IPS-11a (cell line): ENCODE measurements around the gene GDPD3.

Experiments
- H3K4me3 ChIP-seq: one replicate; pipeline ENCODE4 v1.5.1; 2013; ENCODE audit warnings: low read depth, low read length, control low read depth

The GDPD3 gene, protein sequence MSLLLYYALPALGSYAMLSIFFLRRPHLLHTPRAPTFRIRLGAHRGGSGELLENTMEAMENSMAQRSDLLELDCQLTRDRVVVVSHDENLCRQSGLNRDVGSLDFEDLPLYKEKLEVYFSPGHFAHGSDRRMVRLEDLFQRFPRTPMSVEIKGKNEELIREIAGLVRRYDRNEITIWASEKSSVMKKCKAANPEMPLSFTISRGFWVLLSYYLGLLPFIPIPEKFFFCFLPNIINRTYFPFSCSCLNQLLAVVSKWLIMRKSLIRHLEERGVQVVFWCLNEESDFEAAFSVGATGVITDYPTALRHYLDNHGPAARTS

DNA sequence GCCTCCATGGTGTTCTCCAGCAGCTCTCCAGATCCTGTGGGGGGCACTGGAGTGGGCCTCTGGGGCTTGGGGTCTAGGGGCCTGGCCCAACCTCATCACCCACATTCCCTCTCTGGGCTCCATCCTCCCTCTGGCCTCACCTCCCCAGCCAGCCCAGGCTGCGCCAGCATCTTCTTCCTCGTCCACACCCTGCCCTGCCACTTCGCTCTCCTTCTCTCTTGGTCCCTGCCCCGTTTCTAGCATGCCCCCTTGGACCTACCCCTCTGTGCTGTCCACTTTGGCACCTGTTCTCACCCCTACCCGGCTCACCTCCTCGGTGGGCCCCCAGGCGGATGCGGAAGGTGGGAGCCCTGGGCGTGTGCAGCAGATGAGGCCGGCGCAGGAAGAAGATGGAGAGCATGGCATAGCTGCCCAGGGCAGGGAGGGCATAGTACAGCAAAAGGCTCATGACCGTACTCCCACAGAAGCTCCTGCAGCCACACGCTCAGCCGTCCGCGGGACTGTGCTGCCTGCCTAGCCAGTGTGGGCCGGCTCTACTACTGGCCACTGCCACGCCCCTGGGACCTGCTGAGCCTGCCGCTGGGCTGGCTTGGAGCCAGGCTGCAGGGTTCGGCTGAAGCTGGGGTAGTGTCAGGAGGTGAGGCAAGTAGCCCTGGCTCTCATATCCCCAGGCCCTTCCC, at the start of gene GDPD3:
Gene GDPD3 (minus strand): TSS at position 507 of the 680 bp plus-strand sequence. CDS start 59 bp downstream, at position 448.
- H3K4me3 ChIP-seq = no peak within 1 kb of the TSS

DNA sequence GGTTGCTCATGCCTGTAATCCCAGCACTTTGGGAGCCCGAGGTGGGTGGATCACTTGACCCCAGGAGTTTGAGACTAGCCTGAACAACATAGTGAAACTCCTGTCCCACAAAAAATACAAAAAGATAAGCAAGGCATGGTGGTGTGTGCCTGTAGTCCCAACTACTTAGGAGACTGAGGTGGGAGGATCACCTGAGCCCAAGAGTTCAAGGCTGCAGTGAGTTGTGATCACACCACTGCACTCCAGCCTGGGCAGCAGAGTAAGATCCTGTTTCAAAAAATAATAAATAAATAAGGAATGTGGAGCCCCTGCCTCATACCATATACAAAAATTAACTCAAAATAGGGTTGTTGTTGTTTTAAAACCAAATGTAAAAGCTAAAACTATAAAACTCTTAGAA, 43.9 kb upstream of the GDPD3 start:
- H3K4me3 ChIP-seq = no peak overlapping the region

DNA sequence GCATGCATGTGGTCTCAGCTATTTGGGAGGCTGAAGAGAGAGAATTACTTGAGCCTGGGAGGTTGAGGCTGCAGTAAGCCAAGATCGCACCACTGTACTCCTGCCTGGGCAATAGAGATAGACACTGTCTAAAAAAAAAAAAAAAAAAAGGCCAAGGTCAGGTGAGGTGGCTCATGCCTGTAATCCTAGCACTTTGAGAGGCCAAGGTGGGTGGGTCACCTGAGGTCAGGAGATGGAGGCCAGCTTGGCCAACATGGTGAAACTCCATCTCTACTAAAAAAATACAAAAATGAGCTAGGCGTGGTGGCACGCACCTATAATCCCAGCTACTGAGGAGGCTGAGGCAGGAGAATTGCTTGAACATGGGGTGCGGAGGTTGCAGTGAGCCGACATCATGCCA, 41.9 kb upstream of the GDPD3 start:
- no peak overlapping the region for H3K4me3 ChIP-seq

DNA sequence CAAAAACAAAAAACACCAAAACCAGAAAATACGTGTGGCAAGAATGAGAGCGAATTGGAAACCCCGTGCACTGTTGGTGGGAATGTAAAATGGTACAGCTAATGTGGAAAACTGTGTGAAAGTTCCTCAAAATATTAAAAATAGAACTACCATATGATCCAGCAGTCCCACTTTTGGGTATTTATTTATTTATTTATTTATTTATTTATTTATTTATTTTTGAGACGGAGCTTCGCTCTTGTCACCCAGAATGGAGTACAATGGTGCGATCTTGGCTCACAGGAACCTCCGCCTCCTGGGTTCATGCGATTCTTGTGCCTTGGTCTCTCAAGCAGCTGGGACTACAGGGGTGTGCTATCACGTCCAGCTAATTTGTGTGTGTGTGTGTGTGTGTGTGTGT, 39.2 kb upstream of the GDPD3 start:
- H3K4me3 ChIP-seq = no peak overlapping the region

DNA sequence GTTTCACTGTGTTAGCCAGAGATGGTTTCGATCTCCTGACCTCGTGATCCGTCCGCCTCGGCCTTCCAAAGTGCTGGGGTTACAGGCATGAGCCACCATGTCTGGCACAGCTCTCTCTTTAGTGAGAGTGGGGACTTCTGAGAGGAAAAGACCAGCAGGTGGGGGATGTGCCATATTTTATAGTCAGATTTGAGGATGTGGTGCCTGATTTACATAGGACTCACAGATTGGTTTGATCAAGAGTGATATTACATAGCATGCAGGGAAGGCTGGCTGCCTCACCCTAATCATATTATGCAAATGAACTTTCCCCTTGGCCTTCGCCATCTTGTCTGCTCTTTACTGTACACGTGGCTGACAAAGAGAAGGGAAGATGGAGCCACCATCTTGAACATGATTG, 37.8 kb upstream of the GDPD3 start:
- no peak overlapping the region for H3K4me3 ChIP-seq

DNA sequence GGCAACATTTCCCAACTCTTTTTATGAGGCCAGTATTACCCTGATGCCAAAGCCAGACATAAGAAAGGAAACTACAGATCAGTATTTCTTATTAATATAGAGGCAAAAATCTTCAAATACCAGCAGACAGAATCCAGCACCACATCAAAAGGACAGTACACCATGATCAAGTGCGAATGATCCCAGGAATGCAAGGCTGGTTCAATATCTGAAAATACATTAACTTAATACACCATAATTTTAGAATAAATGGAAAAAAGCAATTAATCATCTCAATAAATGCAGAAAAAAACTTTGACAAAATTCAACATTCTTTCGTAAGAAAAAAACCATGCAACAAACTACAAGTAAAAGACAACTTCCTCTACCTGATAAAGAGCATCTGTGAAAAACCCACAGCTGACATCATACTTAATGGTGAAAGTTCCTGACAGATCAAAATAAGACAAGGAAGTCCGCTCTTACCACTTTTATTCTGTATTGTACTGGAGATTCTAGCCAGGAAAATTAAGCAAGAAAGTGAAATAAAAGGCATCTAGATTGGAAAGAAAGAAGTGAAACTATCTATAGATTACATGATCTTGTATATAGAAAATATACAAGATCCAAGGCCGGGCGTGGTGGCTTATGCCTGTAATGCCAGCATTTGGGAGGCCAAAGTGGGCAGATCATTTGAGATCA, 36.1 kb upstream of the GDPD3 start:
- no peak overlapping the region for H3K4me3 ChIP-seq

DNA sequence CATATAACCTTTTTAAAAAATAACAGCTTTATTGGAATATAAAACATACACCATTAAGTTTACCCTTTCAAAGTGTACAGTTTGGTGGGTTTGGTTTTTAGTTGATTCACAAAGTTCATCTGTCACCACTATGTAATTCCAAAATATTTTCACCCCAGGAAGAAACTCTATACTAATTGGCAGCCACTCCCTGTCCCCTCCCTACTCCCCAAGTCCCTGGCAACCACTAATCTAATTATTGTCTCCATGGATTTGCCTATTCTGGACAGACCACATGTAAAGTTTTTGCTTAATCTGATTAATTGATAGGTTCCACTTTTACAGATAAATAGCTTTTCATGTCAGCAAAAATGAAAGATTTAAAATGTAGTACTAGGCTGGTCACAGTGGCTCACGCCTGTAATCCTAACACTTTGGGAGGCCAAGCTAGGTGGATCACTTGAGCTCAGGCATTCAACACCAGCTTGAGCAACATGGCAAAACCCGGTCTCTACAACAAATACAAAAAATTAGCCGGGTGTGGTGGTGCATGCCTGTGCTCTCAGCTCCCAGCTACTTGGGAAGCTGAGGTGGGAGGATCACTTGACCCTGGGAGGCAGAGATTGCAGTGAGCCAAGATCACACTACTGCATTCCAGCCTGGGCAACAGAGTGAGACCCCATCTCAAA, 34.6 kb upstream of the GDPD3 start:
- H3K4me3 ChIP-seq = no peak overlapping the region

DNA sequence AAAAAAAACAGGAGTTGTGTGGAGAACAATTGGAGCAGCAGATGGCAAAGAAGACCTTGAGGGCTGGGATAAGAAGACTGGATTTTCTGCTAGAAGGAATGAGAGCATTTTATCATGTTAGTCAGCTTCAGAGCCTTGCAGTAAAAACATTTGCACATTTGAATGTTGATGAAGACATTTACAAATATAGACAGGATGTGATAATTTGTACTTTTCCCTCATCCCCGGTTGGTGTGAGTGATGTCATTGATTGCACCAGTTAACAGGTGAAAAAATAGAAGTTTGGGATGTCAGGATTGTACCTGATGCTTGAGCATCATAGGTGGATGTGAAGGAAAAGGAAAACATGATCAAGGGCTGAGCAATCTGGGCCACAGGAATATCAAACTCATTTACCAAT, 32.3 kb upstream of the GDPD3 start:
- H3K4me3 ChIP-seq = no peak overlapping the region

DNA sequence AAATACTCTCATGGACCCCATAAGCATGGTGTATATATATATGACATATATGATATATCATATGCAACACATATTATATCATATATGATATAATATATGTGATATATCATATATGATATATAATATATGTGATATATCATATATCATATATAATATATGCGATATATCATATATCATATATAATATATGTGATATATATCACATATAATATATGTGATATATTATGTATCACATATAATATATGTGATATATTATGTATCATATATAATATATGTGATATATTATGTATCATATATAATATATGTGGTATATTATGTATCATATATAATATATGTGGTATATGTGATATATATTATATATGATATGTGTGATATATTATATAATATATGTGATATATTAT, 31.6 kb upstream of the GDPD3 start:
- H3K4me3 ChIP-seq = no peak overlapping the region

DNA sequence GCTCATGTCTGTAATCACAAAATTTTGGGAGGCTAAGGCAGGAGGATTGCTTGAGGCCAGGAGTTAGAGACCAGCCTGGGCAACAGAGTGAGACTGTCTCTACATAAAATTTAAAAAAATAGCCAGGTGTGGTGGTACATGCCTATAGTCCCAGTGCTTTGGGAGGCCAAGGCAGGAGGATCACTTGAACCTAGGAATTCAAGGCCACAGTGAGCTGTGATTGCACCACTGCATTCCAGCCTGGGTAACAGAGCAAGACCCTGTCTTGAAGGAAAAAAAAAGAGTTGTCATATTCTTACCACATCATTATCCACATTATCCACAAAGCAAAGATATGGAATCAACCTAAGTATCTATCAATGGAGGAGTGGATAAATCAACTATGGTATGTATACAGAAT, 30.7 kb upstream of the GDPD3 start:
- H3K4me3 ChIP-seq = no peak overlapping the region

DNA sequence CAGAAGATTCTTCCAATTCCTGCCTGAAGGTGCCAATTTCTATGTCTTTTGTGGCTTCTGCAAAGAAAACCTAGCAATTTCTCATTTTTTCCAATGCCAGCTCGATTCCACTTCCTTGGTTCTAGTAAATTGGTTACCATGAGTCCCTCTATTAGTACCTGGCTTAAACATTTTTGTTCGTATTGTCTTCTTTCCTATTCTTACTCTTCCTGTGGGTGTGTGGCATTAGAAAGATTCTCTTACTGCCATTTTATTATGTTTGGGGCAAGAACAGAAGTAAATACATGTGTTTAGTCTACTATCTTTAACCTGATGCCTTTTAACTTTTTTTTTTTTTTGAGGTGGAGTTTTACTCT, 30.0 kb upstream of the GDPD3 start:
- no peak overlapping the region for H3K4me3 ChIP-seq

DNA sequence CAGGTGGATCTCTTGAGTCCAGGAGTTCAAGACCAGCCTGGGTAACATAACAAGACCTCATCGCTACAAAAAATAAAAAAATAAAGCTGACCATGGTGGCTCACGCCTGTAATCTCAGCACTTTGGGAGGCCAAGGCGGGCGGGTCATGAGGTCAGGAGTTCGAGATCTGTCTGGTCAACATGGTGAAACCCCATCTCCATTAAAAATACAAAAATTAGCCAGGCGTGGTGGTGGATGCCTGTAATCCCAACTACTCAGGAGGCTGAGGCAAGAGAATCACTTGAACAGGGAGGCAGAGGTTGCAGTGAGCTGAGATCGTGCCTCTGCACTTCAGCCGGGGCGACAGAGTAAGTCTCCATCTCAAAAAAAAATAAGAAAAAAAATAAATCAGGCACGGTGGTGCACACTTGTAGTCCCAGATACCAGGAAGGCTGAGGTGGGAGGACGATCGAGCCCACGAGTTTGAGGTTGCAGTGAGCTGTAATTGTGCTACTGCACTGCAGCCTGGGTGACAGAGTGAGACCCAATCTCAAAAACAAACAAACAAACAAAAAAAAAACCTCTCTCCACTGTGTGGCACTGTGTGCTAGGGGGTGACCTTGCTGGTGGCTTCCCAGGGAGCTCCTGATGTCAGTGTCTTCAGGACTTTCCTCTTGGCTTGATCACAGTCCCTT, 29.5 kb upstream of the GDPD3 start:
- H3K4me3 ChIP-seq = no peak overlapping the region

DNA sequence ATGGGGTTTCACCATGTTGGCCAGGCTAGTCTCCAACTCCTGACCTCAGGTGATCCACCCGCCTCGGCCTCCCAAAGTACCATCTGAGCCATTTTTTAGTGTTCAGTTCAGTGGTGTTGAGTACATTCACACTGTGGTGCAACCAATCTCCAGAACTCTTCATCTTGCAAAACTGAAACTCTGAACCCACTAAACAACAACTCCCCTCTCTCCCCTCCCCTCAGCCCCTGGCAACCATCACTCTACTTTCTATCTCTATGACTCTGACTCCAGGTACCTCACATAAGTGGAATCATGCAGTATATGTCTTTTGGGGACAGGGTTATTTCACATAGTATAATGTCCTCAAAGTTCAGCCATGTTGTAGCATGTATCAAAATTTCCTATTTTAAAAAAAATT, 28.4 kb upstream of the GDPD3 start:
- H3K4me3 ChIP-seq = no peak overlapping the region

DNA sequence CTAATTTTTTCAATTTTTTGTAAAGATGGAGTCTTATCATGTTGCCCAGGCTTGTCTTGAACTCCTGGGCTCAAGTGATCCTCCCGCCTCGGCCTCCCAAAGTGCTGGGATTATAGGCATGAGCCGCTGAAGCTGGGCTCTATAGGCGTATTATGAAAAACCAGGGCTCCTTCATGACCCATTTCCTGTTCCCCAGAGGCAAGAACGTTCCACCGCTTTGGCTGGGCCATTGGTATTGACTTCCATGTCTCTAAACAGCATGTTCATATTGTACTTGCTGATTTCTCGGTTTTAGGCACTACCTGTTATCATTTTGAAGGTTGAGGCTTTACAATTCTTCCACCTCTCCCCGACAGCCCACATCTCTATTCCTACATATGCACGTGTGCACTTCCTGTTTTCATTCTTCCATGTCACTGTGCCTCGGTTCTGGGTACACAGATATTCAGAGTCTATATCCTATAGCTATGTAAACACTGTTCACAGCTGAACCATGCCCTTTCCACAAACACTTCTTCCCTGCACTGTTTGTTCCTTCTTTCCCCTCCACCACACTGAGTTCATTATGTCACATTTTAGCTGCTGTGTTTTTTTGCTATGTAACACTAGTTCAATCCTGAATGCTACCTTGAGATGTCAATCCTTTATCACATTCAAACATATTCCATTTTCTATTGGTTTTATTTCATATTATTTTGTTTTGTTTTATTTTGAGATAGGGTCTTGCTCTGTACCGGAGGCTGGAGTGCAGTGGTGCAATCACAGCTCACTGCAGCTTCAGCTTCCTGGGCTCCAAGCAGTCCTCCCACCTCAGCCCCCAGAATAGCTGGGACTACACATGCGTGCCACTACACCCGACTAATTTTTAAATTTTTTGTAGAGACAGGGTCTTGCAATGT, 26.5 kb upstream of the GDPD3 start:
- no peak overlapping the region for H3K4me3 ChIP-seq

DNA sequence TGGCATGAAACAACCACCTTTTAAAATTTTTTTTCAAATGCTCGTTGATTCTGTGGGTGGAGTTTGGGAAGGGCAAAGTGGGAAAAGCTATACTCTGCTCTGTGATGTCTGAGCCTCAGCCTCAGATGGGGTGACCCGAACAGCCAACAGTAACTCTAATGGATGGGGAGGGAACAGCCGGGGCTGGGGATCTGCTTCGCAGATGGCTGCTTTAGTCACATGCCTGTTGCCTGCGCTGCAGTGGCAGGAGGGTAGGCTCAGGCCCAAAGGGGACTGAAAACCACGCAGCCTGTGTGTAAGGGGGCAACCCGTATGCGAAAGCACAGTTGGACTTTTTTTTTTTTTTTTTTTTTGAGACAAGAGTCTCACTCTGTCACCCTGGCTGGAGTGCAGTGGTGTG, 24.6 kb upstream of the GDPD3 start:
- no peak overlapping the region for H3K4me3 ChIP-seq

DNA sequence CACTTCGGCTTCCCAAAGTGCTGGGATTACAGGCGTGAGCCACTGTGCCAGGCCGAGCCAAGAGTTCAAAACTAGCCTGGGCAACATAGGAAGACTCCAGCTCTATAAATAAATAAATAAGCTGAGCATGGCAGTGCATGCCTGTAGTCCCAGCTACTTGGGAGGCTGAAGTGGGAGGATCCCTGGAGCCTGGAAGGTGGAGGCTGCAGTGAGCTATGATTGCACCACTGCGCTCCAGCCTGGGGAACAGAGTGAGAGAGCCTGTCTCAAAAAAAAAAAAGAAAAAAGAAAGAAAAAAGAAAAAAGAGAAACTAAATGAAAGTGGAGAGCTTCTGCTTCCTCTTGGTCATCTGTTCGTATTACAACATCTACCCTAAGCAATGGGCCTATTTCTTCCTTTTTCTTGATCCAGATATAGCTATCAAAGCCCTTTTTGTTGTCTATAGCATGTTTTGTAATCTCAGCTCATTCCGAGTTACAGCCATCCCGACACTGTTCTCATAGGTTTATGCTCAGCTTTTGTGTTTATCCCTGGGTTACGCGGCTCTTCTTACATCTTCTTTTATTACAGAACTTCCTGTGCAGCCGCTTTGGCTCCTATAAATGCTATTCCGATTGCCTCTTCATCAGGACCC, 23.8 kb upstream of the GDPD3 start:
- H3K4me3 ChIP-seq = no peak overlapping the region

DNA sequence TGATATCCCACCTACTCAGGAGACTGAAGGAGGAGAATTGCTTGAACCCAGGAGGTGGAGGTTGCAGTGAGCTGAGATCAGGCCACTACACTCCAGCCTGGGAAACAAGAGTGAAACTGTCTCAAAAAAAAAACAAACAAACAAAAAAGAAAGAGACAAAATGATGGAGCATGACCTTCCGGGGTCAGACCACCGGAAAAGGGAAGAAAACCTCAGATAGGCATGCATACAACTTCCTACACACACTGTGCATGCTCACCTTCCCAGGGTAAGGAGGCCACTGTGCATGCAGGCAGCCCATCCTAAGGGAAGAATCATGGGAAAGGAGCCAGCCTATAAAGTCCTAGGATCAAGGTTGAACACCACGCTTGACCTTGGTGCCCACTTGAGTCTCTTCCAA, 19.3 kb upstream of the GDPD3 start:
- no peak overlapping the region for H3K4me3 ChIP-seq

DNA sequence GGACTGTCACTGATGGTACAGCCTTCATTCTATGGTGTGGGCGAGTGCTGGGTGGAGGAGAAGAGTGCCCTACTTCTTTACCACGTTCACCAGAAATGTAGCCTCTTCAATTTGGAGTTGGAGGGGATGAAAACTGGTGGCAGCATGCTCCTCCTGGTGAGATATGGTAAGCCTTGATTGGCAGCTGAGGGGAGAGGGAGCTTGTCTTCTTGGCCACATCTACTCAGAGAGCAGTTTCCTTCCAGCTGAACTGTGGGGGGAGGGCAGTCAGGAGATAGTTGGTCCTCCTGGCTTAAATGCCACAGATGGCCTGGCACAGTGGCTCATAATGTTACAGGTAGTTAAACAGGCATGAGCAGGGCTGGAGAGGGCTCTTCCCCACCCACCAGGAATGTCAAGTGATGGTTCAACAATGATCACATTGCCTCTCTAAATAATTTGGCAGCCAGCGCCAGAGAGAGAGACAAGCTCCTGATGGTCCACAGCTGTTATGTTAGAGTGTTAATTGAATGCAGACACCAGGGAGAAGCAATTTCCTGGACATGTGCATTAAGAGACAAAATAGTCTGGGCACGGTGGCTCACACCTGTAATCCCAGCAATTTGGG, 18.6 kb upstream of the GDPD3 start:
- no peak overlapping the region for H3K4me3 ChIP-seq

DNA sequence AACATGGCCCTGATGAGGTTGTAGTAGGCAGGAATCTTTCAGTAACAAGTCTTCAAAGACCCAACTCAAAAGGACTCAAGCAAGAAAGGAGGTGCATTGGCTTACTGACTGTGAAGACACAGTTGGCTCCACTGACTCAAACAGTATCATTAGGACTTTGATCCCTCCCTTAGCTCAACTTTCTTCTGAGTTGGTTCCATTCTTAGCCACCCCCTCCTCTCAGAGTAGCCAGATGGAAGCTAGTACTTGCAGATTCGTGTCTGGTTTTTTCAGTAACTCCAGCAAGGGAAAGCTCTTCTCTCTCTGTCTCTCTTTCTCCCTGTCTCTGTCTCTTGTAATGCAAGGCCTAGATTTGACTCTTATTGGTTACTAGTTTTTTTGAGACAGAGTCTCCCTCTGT, 14.7 kb upstream of the GDPD3 start:
- H3K4me3 ChIP-seq = no peak overlapping the region
